Suppressor macrophage treated with lipopolysaccharide for 4 hours (primary cell): ENCODE results near the gene DHX29.
"Not testable (repeated sequence)": the region's sequence is repeated elsewhere in the genome, so short reads cannot be mapped to it uniquely, and the experiment has no call there.

Experiments used
- DNase-seq: peaks from one replicate; pipeline ENCODE4 v3.0.0-alpha.2; 2020

The DHX29 gene, protein sequence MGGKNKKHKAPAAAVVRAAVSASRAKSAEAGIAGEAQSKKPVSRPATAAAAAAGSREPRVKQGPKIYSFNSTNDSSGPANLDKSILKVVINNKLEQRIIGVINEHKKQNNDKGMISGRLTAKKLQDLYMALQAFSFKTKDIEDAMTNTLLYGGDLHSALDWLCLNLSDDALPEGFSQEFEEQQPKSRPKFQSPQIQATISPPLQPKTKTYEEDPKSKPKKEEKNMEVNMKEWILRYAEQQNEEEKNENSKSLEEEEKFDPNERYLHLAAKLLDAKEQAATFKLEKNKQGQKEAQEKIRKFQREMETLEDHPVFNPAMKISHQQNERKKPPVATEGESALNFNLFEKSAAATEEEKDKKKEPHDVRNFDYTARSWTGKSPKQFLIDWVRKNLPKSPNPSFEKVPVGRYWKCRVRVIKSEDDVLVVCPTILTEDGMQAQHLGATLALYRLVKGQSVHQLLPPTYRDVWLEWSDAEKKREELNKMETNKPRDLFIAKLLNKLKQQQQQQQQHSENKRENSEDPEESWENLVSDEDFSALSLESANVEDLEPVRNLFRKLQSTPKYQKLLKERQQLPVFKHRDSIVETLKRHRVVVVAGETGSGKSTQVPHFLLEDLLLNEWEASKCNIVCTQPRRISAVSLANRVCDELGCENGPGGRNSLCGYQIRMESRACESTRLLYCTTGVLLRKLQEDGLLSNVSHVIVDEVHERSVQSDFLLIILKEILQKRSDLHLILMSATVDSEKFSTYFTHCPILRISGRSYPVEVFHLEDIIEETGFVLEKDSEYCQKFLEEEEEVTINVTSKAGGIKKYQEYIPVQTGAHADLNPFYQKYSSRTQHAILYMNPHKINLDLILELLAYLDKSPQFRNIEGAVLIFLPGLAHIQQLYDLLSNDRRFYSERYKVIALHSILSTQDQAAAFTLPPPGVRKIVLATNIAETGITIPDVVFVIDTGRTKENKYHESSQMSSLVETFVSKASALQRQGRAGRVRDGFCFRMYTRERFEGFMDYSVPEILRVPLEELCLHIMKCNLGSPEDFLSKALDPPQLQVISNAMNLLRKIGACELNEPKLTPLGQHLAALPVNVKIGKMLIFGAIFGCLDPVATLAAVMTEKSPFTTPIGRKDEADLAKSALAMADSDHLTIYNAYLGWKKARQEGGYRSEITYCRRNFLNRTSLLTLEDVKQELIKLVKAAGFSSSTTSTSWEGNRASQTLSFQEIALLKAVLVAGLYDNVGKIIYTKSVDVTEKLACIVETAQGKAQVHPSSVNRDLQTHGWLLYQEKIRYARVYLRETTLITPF (N-terminal part only)

GRCh38 chr5:55307383-55308253 is at the start of gene DHX29, which contains the start of gene MTREX:
Gene DHX29, minus strand, starts transcription at chr5:55307694. Its CDS starts 121 bp downstream, at chr5:55307573.
Gene MTREX, plus strand, starts transcription at chr5:55307989. Its CDS starts 25 bp downstream, at chr5:55308014.
- peak; percentile 93 for DNase-seq

- DNase-seq, result no peak
These were observed 49.4 kb upstream of the DHX29 start for GRCh38 chr5:55356896-55357295.

- DNase-seq, result no peak
These were observed 43.3 kb upstream of the DHX29 start for GRCh38 chr5:55350754-55351153.

DNA sequence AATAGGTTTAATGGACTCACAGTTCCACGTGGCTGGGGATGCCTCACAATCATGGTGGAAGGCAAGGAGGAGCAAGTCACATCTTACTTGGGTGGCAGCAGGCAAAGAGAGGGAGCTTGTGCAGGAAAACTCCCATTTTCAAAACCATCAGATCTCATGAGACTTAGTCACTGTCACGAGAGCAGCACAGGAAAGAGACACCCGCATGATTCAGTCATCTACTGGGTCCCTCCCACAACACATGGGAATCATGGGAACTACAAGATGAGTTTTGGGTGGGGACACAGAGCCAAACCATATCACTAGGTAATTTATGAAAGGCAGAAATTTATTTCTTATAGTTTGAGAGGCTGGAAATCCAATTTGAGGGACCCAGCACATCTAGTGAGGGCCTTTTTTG is 40.3 kb upstream of the DHX29 start:
- DNase-seq, result no peak

GRCh38 chr5:55345327-55345726 is 37.8 kb upstream of the DHX29 start:
- no peak for DNase-seq

DNA sequence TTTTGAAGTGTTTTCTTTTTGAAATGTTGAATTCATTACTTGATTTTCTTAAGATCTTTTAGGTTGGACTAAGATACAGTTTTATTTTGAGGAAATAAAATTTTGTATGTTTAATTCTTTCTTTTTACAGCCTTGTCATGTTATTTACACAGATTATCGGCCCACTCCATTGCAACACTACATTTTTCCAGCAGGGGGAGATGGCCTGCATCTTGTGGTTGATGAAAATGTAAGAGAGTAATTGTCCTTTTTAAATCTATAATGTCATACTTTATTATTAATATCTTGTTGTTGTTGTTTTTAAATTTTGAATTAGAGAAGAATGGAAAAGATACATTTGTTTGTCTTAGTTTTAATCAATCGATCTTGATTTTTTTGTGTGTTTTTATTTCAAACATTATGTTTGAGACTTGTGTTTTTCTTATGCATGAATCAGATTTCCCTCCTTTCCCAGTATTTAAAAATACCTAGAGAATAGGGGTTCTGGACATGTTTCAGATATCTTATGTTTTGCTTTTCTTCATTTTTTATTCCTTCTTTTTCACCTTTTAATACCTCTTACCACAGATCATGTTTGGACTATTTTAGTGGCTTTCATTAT is 37.0 kb upstream of the DHX29 start:
- peak; percentile 63 for DNase-seq

- no peak for DNase-seq
These were observed 36.1 kb upstream of the DHX29 start for GRCh38 chr5:55343609-55344008.

DNA sequence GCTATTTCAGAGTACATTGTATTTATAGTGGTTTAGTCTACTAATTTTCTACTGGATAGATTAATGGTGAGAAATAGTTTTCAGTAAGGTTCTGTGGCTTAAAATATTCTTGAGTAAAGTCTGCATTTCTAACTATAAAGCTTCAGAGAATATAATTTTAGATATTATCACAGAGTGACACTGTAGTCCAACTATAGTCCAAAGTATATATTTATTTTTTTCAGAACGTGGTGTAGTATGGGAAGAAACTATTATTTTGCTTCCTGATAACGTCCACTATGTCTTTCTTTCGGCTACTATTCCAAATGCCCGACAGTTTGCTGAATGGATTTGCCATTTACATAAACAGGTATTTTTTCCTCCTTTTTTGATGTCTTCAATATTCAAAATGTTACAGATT is 35.6 kb upstream of the DHX29 start:
- no peak for DNase-seq

DNA sequence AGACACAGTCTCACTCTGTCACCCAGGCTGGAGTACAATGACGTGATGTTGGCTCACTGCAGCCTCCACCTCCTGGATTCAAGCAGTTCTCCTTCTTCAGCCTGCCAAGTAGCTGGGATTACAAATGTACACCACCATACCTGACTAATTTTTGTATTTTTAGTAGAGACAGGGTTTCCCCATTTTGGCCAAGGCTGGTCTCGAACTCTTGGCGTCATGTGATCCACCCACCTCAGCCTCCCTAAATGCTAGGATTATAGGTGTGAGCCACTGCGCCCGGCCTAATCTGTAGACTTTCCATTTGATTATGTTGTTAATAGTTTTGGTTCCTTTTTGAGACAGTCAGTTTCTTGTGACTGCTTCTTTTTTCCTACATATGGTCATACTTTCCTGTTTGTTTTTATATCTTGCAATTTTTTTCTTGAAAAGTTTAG is 31.3 kb upstream of the DHX29 start:
- DNase-seq, result peak; percentile 46

GRCh38 chr5:55338092-55338613 is 30.7 kb upstream of the DHX29 start:
- DNase-seq, result peak; percentile 21

- no peak for DNase-seq
These were observed 26.3 kb upstream of the DHX29 start for GRCh38 chr5:55333811-55334210.

DNA sequence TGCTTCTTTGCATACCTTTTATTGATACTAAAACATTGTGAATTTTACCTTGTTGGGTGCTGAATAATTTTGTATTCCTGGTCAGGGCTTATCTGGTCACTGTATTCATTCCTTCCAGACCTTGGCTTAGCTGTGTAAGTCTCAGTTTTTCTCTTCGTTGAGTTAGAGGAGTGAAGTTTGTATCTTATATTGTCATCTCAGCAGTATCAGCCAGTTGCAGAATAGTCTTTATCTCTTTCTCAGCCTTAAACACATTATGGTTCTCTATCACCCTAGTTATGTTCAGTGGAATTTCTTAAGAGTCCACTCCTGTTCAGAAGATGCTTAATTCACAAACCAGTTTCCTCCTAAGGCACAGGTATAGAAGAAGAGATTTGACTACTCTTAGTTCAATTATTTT is 25.5 kb upstream of the DHX29 start:
- no peak for DNase-seq

DNA sequence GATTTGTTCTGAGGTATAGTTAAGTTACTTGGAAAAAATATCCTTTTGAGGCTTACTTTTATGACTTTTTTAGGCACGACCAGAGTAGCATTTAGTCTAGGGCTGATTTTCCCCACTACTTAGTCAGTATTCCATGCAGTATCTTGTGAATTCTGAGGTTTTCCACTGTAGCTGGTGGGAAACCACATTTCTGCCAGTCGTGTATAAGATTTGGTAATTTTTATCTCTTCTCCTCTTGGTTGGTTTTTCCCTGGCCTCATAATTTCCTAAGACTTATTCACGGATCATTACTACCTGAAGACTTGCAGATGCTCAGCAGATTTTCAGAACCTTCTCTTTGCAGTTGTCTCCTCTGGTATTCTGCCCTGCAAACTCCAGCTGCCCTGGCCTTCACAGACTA is 23.8 kb upstream of the DHX29 start:
- no peak for DNase-seq

DNA sequence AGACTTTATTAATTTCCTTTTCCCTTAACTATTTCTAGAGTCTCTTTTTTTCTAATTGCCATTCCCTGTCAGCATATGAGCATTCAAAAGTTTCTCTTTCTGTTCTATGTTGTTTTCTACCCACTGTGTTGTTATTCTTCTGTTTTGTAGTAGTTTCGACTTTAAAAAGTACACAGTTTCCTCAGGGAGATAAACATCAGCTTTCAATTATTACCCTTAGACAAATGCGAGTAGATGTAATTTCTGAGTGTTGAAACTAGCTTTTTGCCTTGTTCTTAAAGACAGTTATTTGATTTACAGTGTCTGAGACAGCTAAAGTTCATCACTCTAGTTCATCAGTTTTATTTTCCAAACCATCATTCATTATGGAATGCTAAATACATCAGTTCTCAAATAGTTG is 19.8 kb upstream of the DHX29 start:
- no peak for DNase-seq

- DNase-seq, result no peak
These were observed 18.1 kb upstream of the DHX29 start for GRCh38 chr5:55325621-55326020.

- DNase-seq, result peak; percentile 41
These were observed 17.4 kb upstream of the DHX29 start for GRCh38 chr5:55324815-55325418.

GRCh38 chr5:55324006-55324405 is 16.5 kb upstream of the DHX29 start:
- DNase-seq, result no peak

DNA sequence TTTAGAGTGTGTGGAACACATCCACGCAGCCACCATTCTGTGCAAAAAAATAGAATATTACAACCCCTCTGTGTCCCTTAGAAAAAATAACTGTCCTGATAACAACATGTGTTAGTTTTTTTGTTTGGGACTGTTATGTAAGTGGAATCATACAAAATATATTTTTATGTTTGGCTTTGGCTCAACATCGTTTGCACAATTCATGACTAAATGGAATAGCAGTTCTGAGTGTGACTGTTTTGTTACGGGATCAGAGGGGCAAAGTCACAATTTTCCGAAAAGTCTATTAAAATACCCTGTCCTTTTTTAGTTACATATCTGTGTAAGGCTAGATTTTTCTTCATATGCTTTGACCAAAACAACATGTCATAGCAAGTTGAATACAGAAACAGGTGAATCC is 13.1 kb upstream of the DHX29 start:
- DNase-seq, result no peak

- no peak for DNase-seq
These were observed 12.0 kb upstream of the DHX29 start for GRCh38 chr5:55319491-55319890.

GRCh38 chr5:55318237-55318636 is 10.7 kb upstream of the DHX29 start:
- DNase-seq, result not testable (repeated sequence)

DNA sequence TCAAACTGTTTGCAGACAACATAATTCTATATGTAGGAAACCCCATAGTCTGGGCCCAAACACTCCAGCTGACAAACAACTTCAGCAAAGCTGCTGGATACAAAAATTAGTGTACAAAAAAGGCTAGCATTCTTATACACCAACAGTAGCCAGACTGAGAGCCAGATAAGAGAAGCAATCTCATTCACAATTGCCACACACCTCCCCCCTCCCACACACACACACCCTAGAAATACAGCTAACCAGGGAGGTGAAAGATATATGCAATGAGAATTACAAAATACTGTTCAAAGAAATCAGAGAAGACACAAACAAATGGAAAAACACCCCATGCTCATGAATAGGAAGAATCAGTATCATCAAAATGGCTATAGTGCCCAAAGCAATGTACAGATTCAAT is 9.3 kb upstream of the DHX29 start:
- DNase-seq, result no peak
